A549 (cell line): ENCODE data around the gene ARL4A. TPM values are rescaled to one million over a fixed set of nuclear protein-coding genes. Genes with fewer than 3 reads are reported as not detected.
A peak's percentile ranks its signal among the peaks of the same experiment; 100 is the strongest.

Experiments used
- ATAC-seq, 2 experiments: fragments of 200-7000 bp in 1 of 2; fragments of >200 bp in 1 of 2; cut with Nextera tagmentation in 1 of 2; cut with Tn5 transposase in 1 of 2; 3 replicates each; pipeline versions ENCODE4 v1.8.0 to v1.9.1; 2018 to 2020; ENCODE audit warnings: mild to moderate bottlenecking in 1 of 2, moderate library complexity in 1 of 2
- CTCF ChIA-PET: fragments of 300-600 bp; sonication (Branson Sonifier 250); formaldehyde crosslinking; extraction: SDS; loops from one replicate; lab custom pipeline; 2021; ENCODE audit warnings: antibody characterized with exemption, inconsistent platforms; lab: Yijun Ruan, JAX
- POLR2A ChIA-PET: fragments of 350-600 bp; formaldehyde crosslinking; extraction: SDS; loops from one replicate; lab custom pipeline; 2021; ENCODE audit warnings: antibody characterized with exemption, inconsistent platforms; lab: Yijun Ruan, JAX
- DNase-seq, 2 experiments: peaks; one replicate each; pipeline versions ENCODE4 v3.0.0 to v3.0.0-alpha.2; 2011 to 2016; ENCODE audit warnings: low read depth in 1 of 2, low spot score in 1 of 2
- FAIRE-seq: peaks from 2 replicates; lab custom pipeline; 2011; peaks lifted over from hg19 to GRCh38; lab: Jason Lieb, UNC
- H3K27ac ChIP-seq, 2 experiments: fragments of >200 bp; sonication (Bioruptor Twin); formaldehyde crosslinking; 3 replicates each; pipeline ENCODE4 v1.5.1; 2016 to 2017
- H3K4me1 ChIP-seq: fragments of >200 bp; sonication (Bioruptor Twin); formaldehyde crosslinking; 3 replicates; pipeline ENCODE4 v1.6.1; 2016
- H3K4me2 ChIP-seq: fragments of >200 bp; sonication (Bioruptor Twin); formaldehyde crosslinking; 3 replicates; pipeline ENCODE4 v1.6.1; 2016
- H3K4me3 ChIP-seq: fragments of >200 bp; sonication (Bioruptor Twin); formaldehyde crosslinking; 3 replicates; pipeline ENCODE4 v1.5.1; 2016
- H3K9me3 ChIP-seq: fragments of >200 bp; sonication (Bioruptor Twin); formaldehyde crosslinking; 3 replicates; pipeline ENCODE4 v1.6.1; 2016
- CHD2 ChIP-seq: fragments of 150-350 bp; IDR thresholded peaks from 2 replicates; pipeline ENCODE4 v1.6.1; 2014; ENCODE audit warnings: low read length; ENCODE audit not compliant: partially characterized antibody
- CHD4 ChIP-seq: fragments of 200-600 bp; sonication (generic); IDR thresholded peaks from 2 replicates; pipeline ENCODE4 v1.6.1; 2016; ENCODE audit warnings: antibody characterized with exemption, mild to moderate bottlenecking, borderline replicate concordance
- CTCF ChIP-seq: fragments of >200 bp; sonication (Bioruptor Twin); formaldehyde crosslinking; IDR thresholded peaks from 3 replicates; pipeline ENCODE4 v1.5.1; 2016
- EHF ChIP-seq: fragments of 250-450 bp; sonication (Bioruptor Pico); IDR thresholded peaks from 2 replicates; pipeline ENCODE4 v1.5.0; 2020; ENCODE audit warnings: mild to moderate bottlenecking
- EHMT2 ChIP-seq: fragments of 200-600 bp; sonication (generic); IDR thresholded peaks from 2 replicates; pipeline ENCODE4 v1.6.1; 2016; ENCODE audit warnings: antibody characterized with exemption, low read depth, mild to moderate bottlenecking, moderate library complexity
- EP300 ChIP-seq, 2 experiments: fragments of >200 bp; sonication (Bioruptor Twin); formaldehyde crosslinking; IDR thresholded peaks; 2 replicates in 1 of 2; 3 replicates in 1 of 2; pipeline ENCODE4 v1.6.1; 2016 to 2017
- ESRRA ChIP-seq: fragments of 150-350 bp; IDR thresholded peaks from 2 replicates; pipeline ENCODE4 v1.6.1; 2014; ENCODE audit warnings: mild to moderate bottlenecking, low read length, borderline replicate concordance
- FOXS1 ChIP-seq: fragments of 250-450 bp; sonication (Bioruptor Pico); IDR thresholded peaks from 2 replicates; pipeline ENCODE4 v1.5.0; 2020; ENCODE audit warnings: mild to moderate bottlenecking, moderate library complexity
- HDAC2 ChIP-seq: fragments of 200-600 bp; sonication (generic); IDR thresholded peaks from 2 replicates; pipeline ENCODE4 v1.6.1; 2016
- HOXA7 ChIP-seq: fragments of 250-450 bp; sonication (Bioruptor Pico); IDR thresholded peaks from 2 replicates; pipeline ENCODE4 v1.5.0; 2020; ENCODE audit warnings: mild to moderate bottlenecking, moderate library complexity
- HOXB13 ChIP-seq: fragments of 250-450 bp; sonication (Bioruptor Pico); IDR thresholded peaks from 2 replicates; pipeline ENCODE4 v1.5.0; 2020; ENCODE audit warnings: low read depth, mild to moderate bottlenecking, moderate library complexity
- HOXB5 ChIP-seq: fragments of 250-450 bp; sonication (Bioruptor Pico); IDR thresholded peaks from 2 replicates; pipeline ENCODE4 v1.5.0; 2020; ENCODE audit warnings: mild to moderate bottlenecking, moderate library complexity
- JUN ChIP-seq, 2 experiments: fragments of >200 bp; sonication (Bioruptor Twin); formaldehyde crosslinking; IDR thresholded peaks; 2 replicates in 1 of 2; 3 replicates in 1 of 2; pipeline ENCODE4 v1.6.1; 2016 to 2017
- JUNB ChIP-seq: fragments of >200 bp; sonication (Bioruptor Twin); formaldehyde crosslinking; IDR thresholded peaks from 2 replicates; pipeline ENCODE4 v1.6.1; 2016
- KDM5A ChIP-seq: fragments of 200-600 bp; sonication (generic); IDR thresholded peaks from 2 replicates; pipeline ENCODE4 v1.6.1; 2016; ENCODE audit warnings: antibody characterized with exemption, mild to moderate bottlenecking
- POLR2AphosphoS2 ChIP-seq: conservative IDR thresholded peaks from 2 replicates; pipeline ENCODE4 v1.6.1; 2012; ENCODE audit warnings: low read length, improper control_type of control experiment, inconsistent platforms
- RAD21 ChIP-seq, 2 experiments: fragments of >200 bp in 1 of 2; sonication (Bioruptor Twin) in 1 of 2; formaldehyde crosslinking in 1 of 2; IDR thresholded peaks in 1 of 2; conservative IDR thresholded peaks in 1 of 2; 2 replicates in 1 of 2; 3 replicates in 1 of 2; pipeline ENCODE4 v1.6.1; 2012 to 2018; ENCODE audit warnings: inconsistent platforms in 1 of 2
- RARB ChIP-seq: fragments of 250-450 bp; sonication (Bioruptor Pico); IDR thresholded peaks from 2 replicates; pipeline ENCODE4 v1.8.0; 2021; ENCODE audit warnings: mild to moderate bottlenecking, moderate library complexity
- RFX5 ChIP-seq: fragments of 450-650 bp; IDR thresholded peaks from 2 replicates; pipeline ENCODE4 v1.7.1; 2014; ENCODE audit warnings: antibody characterized with exemption, mild to moderate bottlenecking, moderate library complexity
- SMC3 ChIP-seq: fragments of >200 bp; sonication (Bioruptor Twin); formaldehyde crosslinking; IDR thresholded peaks from 3 replicates; pipeline ENCODE4 v1.6.1; 2018; ENCODE audit warnings: inconsistent platforms
- ZFP36 ChIP-seq: fragments of 450-650 bp; IDR thresholded peaks from 2 replicates; pipeline ENCODE4 v1.6.1; 2014; ENCODE audit warnings: borderline replicate concordance; ENCODE audit not compliant: partially characterized antibody
- WGBS: methylation state at CpG from one replicate; pipeline ENCODE4 v1.1.6; 2017; ENCODE audit errors: missing lambda C conversion rate; 5-methylcytosine and 5-hydroxymethylcytosine counted together
- polyA plus RNA-seq, 4 experiments: library from polyadenylated mRNA; depleted of rRNA in 3 of 4; stranded (reverse); fragments of >200 nt; fragmentation: RNase III in 1 of 4; extraction: RNeasy Plus Mini Kit Qiagen cat#74134 plus additional on column Dnase treatment in 1 of 4; gene quantifications; 2 replicates in 3 of 4; 3 replicates in 1 of 4; pipeline ENCODE4 v1.2.3, GENCODE V29; 2011 to 2017

Gene ARL4A
- polyA plus RNA-seq, 2 of the 4 experiments (the other 2 are of a cell fraction) = 51.9 to 76.1 TPM

DNA sequence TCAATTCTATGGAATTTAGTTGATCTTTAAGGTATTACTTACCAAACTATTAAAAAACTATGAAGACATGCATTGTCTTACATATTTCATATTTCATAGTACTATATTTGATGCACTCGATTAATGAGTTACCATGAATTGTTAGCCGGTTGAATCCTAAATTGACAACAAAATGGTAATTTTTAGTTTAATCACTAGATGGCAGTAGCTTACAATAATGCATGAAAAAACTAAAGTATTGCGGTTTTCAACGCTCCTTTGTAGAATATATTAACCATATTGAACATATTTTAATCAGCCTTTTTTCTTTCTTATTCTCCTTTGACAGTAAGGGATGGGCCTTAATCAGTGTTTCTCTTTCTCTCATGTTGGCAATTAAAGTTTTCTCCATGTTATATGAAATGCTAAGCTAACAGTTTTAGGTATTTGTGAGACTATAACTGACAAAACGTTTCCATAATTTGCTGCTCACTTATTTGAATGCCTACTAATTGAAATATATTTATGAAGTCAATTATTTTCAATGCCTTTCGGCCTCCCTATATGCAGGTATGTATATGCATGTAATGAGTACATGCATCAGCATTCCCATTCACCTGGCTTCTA, 48.5 kb upstream of the ARL4A start:
- ChIA-PET CTCF (interaction anchor here (1.0 to 2.0 kb wide), 22 partner anchors 9 to 1089 kb away, joined by 3 to 37 read pairs (median 4); partner anchors contain the start of gene ARL4A), POLR2A (interaction anchor here (0.6 to 1.3 kb wide), 2 partner anchors 48 to 620 kb away, joined by 4 to 6 read pairs; partner anchors contain the start of gene ARL4A)
- FAIRE-seq (peak; percentile 96), ATAC-seq (peak; percentile 48 to 71; a peak in 3 of 6 replicates), DNase-seq (peak; percentile 22 to 46)
- Histone ChIP-seq H3K9me3 (no peaks in the 10 kb centered on the region), H3K4me1 (peaks cover 24% of the 10 kb centered on the region; the same call in 2 of the 3 replicates), H3K27ac (peak overlapping the region; percentile 23 to 64; a peak in 3 of 6 replicates), H3K4me3 (no peak overlapping the region), H3K4me2 (peak overlapping the region; percentile 68)
- no peak for TF ChIP-seq POLR2AphosphoS2
- peak; percentile 77 for TF ChIP-seq CTCF
- TF ChIP-seq RAD21 (conservative IDR thresholded peaks at IDR 0.05 in 1 of 2, IDR thresholded peaks at IDR 0.05 in 1 of 2) = peak; percentile 88 to 90
- peak; percentile 85 for TF ChIP-seq SMC3
- 5% methylated on average over 6 of the region's 6 CpGs for WGBS

DNA sequence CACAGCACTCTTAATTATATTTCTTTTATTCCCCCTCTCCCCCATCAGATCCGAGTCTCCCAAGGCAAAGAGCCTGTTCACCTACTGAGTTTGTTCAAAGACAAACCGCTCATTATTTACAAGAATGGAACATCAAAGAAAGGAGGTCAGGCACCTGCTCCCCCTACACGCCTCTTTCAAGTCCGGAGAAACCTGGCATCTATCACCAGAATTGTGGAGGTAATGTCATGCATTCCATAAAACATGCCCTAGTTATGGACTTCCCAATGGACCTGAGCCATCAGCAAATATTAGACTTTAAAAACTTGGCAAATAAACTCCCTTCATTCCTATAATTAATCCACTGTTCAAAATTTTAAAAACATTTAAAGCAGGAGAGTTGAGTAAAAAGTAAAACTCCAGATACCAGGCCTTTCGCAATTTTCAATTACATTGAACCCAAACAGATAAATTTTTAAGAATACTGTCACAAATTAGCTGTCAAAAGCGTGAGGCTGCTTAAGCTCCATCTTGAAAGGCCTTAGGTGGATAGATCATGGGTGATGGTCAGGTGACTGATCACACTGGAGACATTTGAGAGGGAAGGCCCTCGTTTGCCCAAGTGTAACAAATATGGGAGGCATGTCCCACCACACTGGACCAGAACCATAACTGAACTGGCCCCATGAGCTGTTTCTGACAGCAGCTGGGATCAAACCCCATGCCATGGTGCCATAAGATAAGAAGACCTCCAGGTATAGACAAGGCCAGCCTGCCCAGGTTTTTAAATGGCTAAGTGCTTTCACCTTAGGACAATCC, 46.9 kb upstream of the ARL4A start:
- Histone ChIP-seq H3K27ac (peak overlapping the region in 1 of 2 experiments; percentile 56; a peak in 2 of 6 replicates), H3K9me3 (no peaks in the 10 kb centered on the region), H3K4me2 (no peak overlapping the region), H3K4me1 (peaks cover 24% of the 10 kb centered on the region; the same call in 2 of the 3 replicates), H3K4me3 (no peak overlapping the region)
- WGBS = 74% methylated on average over 7 of the region's 7 CpGs
- no peak for TF ChIP-seq HOXB5 (CRISPR knock-in tag)
- no peak for ATAC-seq
- no peak for DNase-seq
- ChIA-PET CTCF (interaction anchor here (0.5 to 4.3 kb wide), 5 partner anchors 17 to 622 kb away, joined by 3 to 21 read pairs (median 8); no protein-coding TSS in a partner anchor), POLR2A (interaction anchor here (0.6 to 1.4 kb wide), 2 partner anchors 46 to 1069 kb away, joined by 3 to 5 read pairs; no protein-coding TSS in a partner anchor)
- FAIRE-seq = no peak

DNA sequence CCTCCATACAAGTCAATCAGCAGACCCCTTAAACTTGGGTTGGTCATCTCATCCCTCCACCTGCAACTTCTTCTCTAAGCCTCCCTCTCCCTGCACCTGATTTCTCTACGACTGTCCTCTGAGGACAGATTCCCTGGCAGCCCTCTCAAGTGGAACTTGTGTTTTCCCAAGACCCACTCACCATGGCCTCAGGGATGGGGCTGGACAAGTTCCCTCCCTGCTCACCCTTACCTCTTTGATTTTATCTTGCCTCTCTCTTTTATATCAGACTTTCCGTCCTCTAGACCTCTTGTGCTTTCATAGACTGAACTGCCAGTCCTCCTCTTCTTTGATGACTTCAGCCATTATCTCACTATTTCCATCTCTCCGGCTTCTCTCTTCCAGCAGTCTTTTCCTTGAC, 46.2 kb upstream of the ARL4A start:
- WGBS = 97% methylated on average over 3 of the region's 3 CpGs
- CTCF ChIA-PET = interaction anchor here (1.2 to 4.3 kb wide), 4 partner anchors 17 to 621 kb away, joined by 4 to 21 read pairs (median 13); no protein-coding TSS in a partner anchor
- H3K4me3 ChIP-seq = no peak overlapping the region
- H3K27ac ChIP-seq = peak overlapping the region in 1 of 2 experiments; percentile 18; a peak in 2 of 6 replicates
- ATAC-seq = no peak
- no peak for DNase-seq
- FAIRE-seq = no peak
- H3K4me1 ChIP-seq = peaks cover 29% of the 10 kb centered on the region
- TF ChIP-seq HOXB5 (CRISPR knock-in tag) (no peak), HOXA7 (no peak), CHD2 (no peak), JUN (IDR thresholded peaks at IDR 0.05) (no peak), EHF (no peak), HDAC2 (no peak), JUNB (no peak), ZFP36 (no peak), ESRRA (no peak), KDM5A (no peak), RFX5 (no peak), EHMT2 (no peak), SMC3 (no peak), HOXB13 (CRISPR knock-in tag) (no peak), CHD4 (no peak), FOXS1 (no peak), RARB (CRISPR knock-in tag) (no peak), EP300 (IDR thresholded peaks at IDR 0.05) (no peak)
- TF ChIP-seq, all 56 proteins: peak for 0
- POLR2A ChIA-PET = interaction anchor here (1.4 kb wide), 1 partner anchor 45 kb away, joined by 3 read pairs; no protein-coding TSS in a partner anchor
- Histone ChIP-seq H3K4me2 (no peak overlapping the region), H3K9me3 (no peaks in the 10 kb centered on the region)
